Right lobe of liver (tissue), 6 donors: Measurements from ENCODE around the gene STAC3. TPM values are rescaled to one million over a fixed set of nuclear protein-coding genes. Genes with fewer than 3 reads are reported as not detected.
"Not testable (repeated sequence)": the region's sequence is repeated elsewhere in the genome, so short reads cannot be mapped to it uniquely, and the experiment has no call there.

Experiments
- ATAC-seq, 4 donors: fragments of 200-7000 bp; cut with Tn5 transposase; one replicate each; pipeline ENCODE4 v1.9.1; 2020; ENCODE audit warnings: mild to moderate bottlenecking in 4 of 4, moderate library complexity in 4 of 4
- DNase-seq, 3 donors: peaks; one replicate each; pipeline ENCODE4 v3.0.0-alpha.2; 2020
- H3K27ac ChIP-seq, 3 donors: fragments of 200-600 bp; one replicate each; pipeline ENCODE4 v1.8.0; 2022
- H3K27me3 ChIP-seq, 2 donors: fragments of 200-600 bp; one replicate each; pipeline ENCODE4 v1.8.0; 2022
- H3K36me3 ChIP-seq, 4 donors: fragments of 200-600 bp; sonication (generic) in 1 of 4; one replicate each; pipeline versions ENCODE4 v1.5.1 to v1.8.0; 2017 to 2022; ENCODE audit warnings: control low read depth in 1 of 4
- H3K4me1 ChIP-seq, 4 donors: fragments of 200-600 bp; sonication (generic) in 1 of 4; one replicate each; pipeline versions ENCODE4 v1.5.1 to v1.8.0; 2017 to 2022; ENCODE audit warnings: control low read depth in 1 of 4
- H3K4me3 ChIP-seq, 3 donors: fragments of 200-600 bp; one replicate each; pipeline ENCODE4 v1.8.0; 2022
- H3K9me3 ChIP-seq, 4 donors: fragments of 200-600 bp; sonication (generic) in 1 of 4; one replicate each; pipeline versions ENCODE4 v1.5.1 to v1.8.0; 2017 to 2022; ENCODE audit warnings: control low read depth in 1 of 4
- POLR2A ChIP-seq: fragments of 450-650 bp; IDR thresholded peaks from one replicate; pipeline ENCODE4 v1.6.1; 2017; ENCODE audit warnings: antibody characterized with exemption, mild to moderate bottlenecking
- WGBS: methylation state at CpG from one replicate; pipeline ENCODE4 v1.1.6; 2018; ENCODE audit warnings: low coverage, low lambda C conversion rate; ENCODE audit not compliant: insufficient coverage; ENCODE audit errors: missing lambda C conversion rate; 5-methylcytosine and 5-hydroxymethylcytosine counted together
- intact Hi-C, 2 donors: fragments of 100-400 bp; cut with DNase I; formaldehyde crosslinking; loops; one replicate each; pipeline versions ENCODE4 v1.11.2 to v1.14.1; 2022
- total RNA-seq, 6 experiments: library from RNA; depleted of rRNA in 2 of 6; stranded (reverse); fragments of >200 nt in 2 of 6; fragmentation: NEBNext Ultra II Directional in 3 of 6; extraction: Animal tissue kit (Norgen Biotek cat#: 25700) in 3 of 6; gene quantifications; one replicate each; pipeline versions ENCODE4 v1.1.0 to v1.2.4, GENCODE V29; 2016 to 2023
- TF ChIP-seq, protein P1 (sequence below), 4 donors: fragments of 200-600 bp in 3 of 4; fragments of 450-650 bp in 1 of 4; IDR thresholded peaks; one replicate each; pipeline versions ENCODE4 v1.5.1 to v1.8.0; 2016 to 2022; ENCODE audit warnings: antibody characterized with exemption in 4 of 4, mild to moderate bottlenecking in 2 of 4
- donor health status: DM: no; HTN: yes; CAD: no.
- donor health status: DM: no; HTN: no; CAD: no.
- donor health status: DM: no; HTN: no; CAD: no.
- donor health status: DM: no; HTN: yes; CAD: no.
- donor health status: DM: no; HTN: yes; CAD: no.

Gene STAC3
- total RNA-seq, 6 experiments from 2014 or later = 0.98 to 4.5 (median 1.8) TPM

- DNase-seq (no peak), ATAC-seq (no peak)
- H3K9me3 ChIP-seq = no peaks in the 10 kb centered on the region
- WGBS = 85% methylated on average over 14 of the region's 15 CpGs
- peaks cover 0 to 8% (median 4%) of the 10 kb centered on the region in 4 donors for H3K4me1 ChIP-seq
- no peak overlapping the region for H3K27ac ChIP-seq
- H3K4me3 ChIP-seq = no peak overlapping the region
- H3K36me3 ChIP-seq = peaks cover 0 to 51% (median 28%) of the 10 kb centered on the region in 4 donors
- no peak for TF ChIP-seq POLR2A
- TF ChIP-seq, protein P1, sequence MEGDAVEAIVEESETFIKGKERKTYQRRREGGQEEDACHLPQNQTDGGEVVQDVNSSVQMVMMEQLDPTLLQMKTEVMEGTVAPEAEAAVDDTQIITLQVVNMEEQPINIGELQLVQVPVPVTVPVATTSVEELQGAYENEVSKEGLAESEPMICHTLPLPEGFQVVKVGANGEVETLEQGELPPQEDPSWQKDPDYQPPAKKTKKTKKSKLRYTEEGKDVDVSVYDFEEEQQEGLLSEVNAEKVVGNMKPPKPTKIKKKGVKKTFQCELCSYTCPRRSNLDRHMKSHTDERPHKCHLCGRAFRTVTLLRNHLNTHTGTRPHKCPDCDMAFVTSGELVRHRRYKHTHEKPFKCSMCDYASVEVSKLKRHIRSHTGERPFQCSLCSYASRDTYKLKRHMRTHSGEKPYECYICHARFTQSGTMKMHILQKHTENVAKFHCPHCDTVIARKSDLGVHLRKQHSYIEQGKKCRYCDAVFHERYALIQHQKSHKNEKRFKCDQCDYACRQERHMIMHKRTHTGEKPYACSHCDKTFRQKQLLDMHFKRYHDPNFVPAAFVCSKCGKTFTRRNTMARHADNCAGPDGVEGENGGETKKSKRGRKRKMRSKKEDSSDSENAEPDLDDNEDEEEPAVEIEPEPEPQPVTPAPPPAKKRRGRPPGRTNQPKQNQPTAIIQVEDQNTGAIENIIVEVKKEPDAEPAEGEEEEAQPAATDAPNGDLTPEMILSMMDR (IDR thresholded peaks at IDR 0.05) = no peak
- intact Hi-C loops = no loop called here
- H3K27me3 ChIP-seq = no peaks in the 10 kb centered on the region
Observed at GRCh38 chr12:57278465-57279381, 27.7 kb upstream of the STAC3 start.

DNA sequence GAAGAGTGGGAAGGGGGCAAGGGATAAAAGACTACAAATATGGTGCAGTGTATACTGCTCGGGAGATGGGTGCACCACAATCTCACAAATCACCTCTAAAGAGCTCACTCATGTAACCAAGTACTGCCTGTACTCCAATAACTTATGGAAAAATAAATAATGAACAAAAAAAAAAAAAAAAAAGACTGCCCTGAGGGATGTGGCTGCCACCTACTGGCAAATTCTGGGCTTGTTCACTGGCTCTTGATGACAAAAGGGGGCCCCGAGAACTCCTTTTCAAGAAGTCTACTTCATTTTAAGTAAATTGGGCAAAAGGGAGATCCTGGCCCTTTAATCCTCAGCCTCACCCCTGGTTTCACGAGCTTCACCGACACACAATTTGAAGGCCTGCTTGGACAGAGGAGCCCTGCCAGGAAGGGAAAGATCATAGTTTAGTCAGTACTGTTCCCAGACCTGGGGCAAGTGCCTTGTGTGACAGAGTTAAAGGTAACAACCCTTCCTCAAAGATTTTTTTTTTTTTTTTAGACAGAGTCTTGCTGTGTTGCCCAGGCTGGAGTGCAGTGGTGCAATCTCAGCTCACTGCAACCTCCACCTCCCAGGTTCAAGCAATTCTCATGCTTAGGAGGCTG, 26.1 kb upstream of the STAC3 start:
- no peak for DNase-seq
- 39% methylated on average over 3 of the region's 4 CpGs for WGBS

GRCh38 chr12:57276233-57276632, 25.2 kb upstream of the STAC3 start:
- H3K4me3 ChIP-seq, intact Hi-C loops, H3K27me3 ChIP-seq, DNase-seq, H3K9me3 ChIP-seq, H3K4me1 ChIP-seq, H3K27ac ChIP-seq, ATAC-seq: not testable (repeated sequence)
- peaks cover 0 to 35% (median 17%) of the 10 kb centered on the region in 4 donors for H3K36me3 ChIP-seq
- 89% methylated on average over 6 of the region's 6 CpGs for WGBS

More for the DNA sequence above, 26.1 kb upstream of the STAC3 start:
- no peaks in the 10 kb centered on the region for H3K27me3 ChIP-seq
- peaks cover 0 to 40% (median 21%) of the 10 kb centered on the region in 4 donors for H3K36me3 ChIP-seq
- peak; percentile 20 to 60 (median 42) for ATAC-seq
- no peak overlapping the region for H3K27ac ChIP-seq
- TF ChIP-seq, protein P1 (IDR thresholded peaks at IDR 0.05) = peak; percentile 34 to 56 (median 50)
- no peak for TF ChIP-seq POLR2A
- peaks cover 0 to 8% (median 4%) of the 10 kb centered on the region in 4 donors for H3K4me1 ChIP-seq
- H3K4me3 ChIP-seq = no peak overlapping the region
- no peaks in the 10 kb centered on the region for H3K9me3 ChIP-seq
- intact Hi-C loops = no loop called here

DNA sequence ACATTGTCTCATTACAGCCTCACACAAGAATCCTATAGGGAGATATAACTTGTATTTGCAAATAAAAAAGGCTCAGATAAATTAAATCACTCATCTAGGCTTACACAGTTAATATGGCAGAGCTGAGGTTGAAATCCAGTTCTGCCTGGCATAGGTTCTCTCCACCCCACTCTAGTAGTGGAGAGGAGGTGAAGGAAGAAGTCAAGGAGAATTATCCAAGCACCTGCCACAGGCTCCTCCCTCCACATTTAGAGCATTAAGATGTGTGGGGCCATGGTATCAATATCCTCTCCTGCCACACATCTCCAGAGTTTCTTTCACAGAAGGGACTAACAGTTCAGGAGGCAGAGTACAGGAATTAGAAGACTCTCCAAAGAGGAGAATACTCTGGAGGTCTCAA, 22.5 kb upstream of the STAC3 start:
- TF ChIP-seq POLR2A = no peak
- TF ChIP-seq, protein P1 (IDR thresholded peaks at IDR 0.05) = no peak
- DNase-seq (no peak), ATAC-seq (no peak)
- no peaks in the 10 kb centered on the region for H3K27me3 ChIP-seq
- no peaks in the 10 kb centered on the region for H3K4me1 ChIP-seq
- no peaks in the 10 kb centered on the region for H3K9me3 ChIP-seq
- intact Hi-C loops = no loop called here
- no peak overlapping the region for H3K27ac ChIP-seq
- peaks cover 0 to 33% (median 14%) of the 10 kb centered on the region in 4 donors for H3K36me3 ChIP-seq
- no peak overlapping the region for H3K4me3 ChIP-seq
